Measurements from ENCODE around the gene SIX2. TPM values are rescaled to one million over a fixed set of nuclear protein-coding genes. Genes with fewer than 3 reads are reported as not detected.
A peak's percentile ranks its signal among the peaks of the same experiment; 100 is the strongest.

Gene SIX2
- total and polyA plus RNA-seq, 2 donors from 2014 or later, result 0.28 to 0.62 TPM

- Histone ChIP-seq H3K4me1 (ENCODE audit: control insufficient read depth in 2 of 3, insufficient read depth in 2 of 3, low read depth in 1 of 3, low read length in 3 of 3) (no peaks in the 10 kb centered on the region), H3K4me3 (ENCODE audit: low read length in 3 of 3) (no peak overlapping the region), H3K9me3 (ENCODE audit: control insufficient read depth in 2 of 3, insufficient read depth in 1 of 3, low read length in 3 of 3) (peaks cover 0 to 10% (median 9%) of the 10 kb centered on the region in 3 donors), H3K27me3 (ENCODE audit: control insufficient read depth, insufficient read depth, low read length) (no peaks in the 10 kb centered on the region), H3K27ac (ENCODE audit: low read depth in 2 of 2, low read length in 2 of 2) (no peak overlapping the region), H3K9ac (ENCODE audit: low read length in 3 of 3) (no peak overlapping the region), H3K36me3 (ENCODE audit: control insufficient read depth in 2 of 3, insufficient read depth in 3 of 3, low read length in 3 of 3) (no peaks in the 10 kb centered on the region)
- intact Hi-C loops (cut with DNase I), result no loop called here
- TF ChIP-seq CTCF (IDR thresholded peaks at IDR 0.05; ENCODE audit: borderline replicate concordance, extremely low read depth, insufficient read depth), result no peak
- no peak for DNase-seq
- no peak for FAIRE-seq
Observed at GRCh38 chr2:44989176-44989575, 20.1 kb downstream of the SIX2 start.

- Histone ChIP-seq H3K27me3 (ENCODE audit: control insufficient read depth, insufficient read depth, low read length) (no peaks in the 10 kb centered on the region), H3K4me1 (ENCODE audit: control insufficient read depth in 2 of 3, insufficient read depth in 2 of 3, low read depth in 1 of 3, low read length in 3 of 3) (no peaks in the 10 kb centered on the region), H3K4me3 (ENCODE audit: low read length in 3 of 3) (no peak overlapping the region), H3K27ac (ENCODE audit: low read depth in 2 of 2, low read length in 2 of 2) (no peak overlapping the region), H3K9ac (ENCODE audit: low read length in 3 of 3) (no peak overlapping the region), H3K9me3 (ENCODE audit: control insufficient read depth in 2 of 3, insufficient read depth in 1 of 3, low read length in 3 of 3) (peaks cover 0 to 10% (median 5%) of the 10 kb centered on the region in 3 donors), H3K36me3 (ENCODE audit: control insufficient read depth in 2 of 3, insufficient read depth in 3 of 3, low read length in 3 of 3) (no peaks in the 10 kb centered on the region)
- intact Hi-C loops (cut with DNase I), result loop anchor here (5.0 kb wide), 1 partner anchor 513 kb away; no protein-coding TSS in a partner anchor
- FAIRE-seq (no peak), DNase-seq (no peak)
- no peak for TF ChIP-seq CTCF (IDR thresholded peaks at IDR 0.05; ENCODE audit: borderline replicate concordance, extremely low read depth, insufficient read depth)
Observed at GRCh38 chr2:44983836-44984604, 25.2 kb downstream of the SIX2 start.

- peaks cover 2% of the 10 kb centered on the region for H3K27me3 ChIP-seq (ENCODE audit: control insufficient read depth, insufficient read depth, low read length)
- no peak for FAIRE-seq
- no peaks in the 10 kb centered on the region for H3K36me3 ChIP-seq (ENCODE audit: control insufficient read depth in 2 of 3, insufficient read depth in 3 of 3, low read length in 3 of 3)
- intact Hi-C loops (cut with DNase I), result loop anchor here (5.0 kb wide), 1 partner anchor 516 kb away; no protein-coding TSS in a partner anchor
- H3K9me3 ChIP-seq (ENCODE audit: control insufficient read depth in 2 of 3, insufficient read depth in 1 of 3, low read length in 3 of 3), result no peaks in the 10 kb centered on the region
- DNase-seq, result peak; percentile 85 to 92 (median 88)
- H3K27ac ChIP-seq (ENCODE audit: low read depth in 2 of 2, low read length in 2 of 2), result no peak overlapping the region
- TF ChIP-seq CTCF (IDR thresholded peaks at IDR 0.05; ENCODE audit: borderline replicate concordance, extremely low read depth, insufficient read depth), result peak; percentile 92
- H3K4me3 ChIP-seq (ENCODE audit: low read length in 3 of 3), result no peak overlapping the region
- H3K4me1 ChIP-seq (ENCODE audit: control insufficient read depth in 2 of 3, insufficient read depth in 2 of 3, low read depth in 1 of 3, low read length in 3 of 3), result no peaks in the 10 kb centered on the region
- no peak overlapping the region for H3K9ac ChIP-seq (ENCODE audit: low read length in 3 of 3)
Observed at GRCh38 chr2:44981714-44982108, 27.5 kb downstream of the SIX2 start.
